ENCODE results near the gene LMTK3. TPM values are rescaled to one million over a fixed set of nuclear protein-coding genes. Genes with fewer than 3 reads are reported as not detected.

LMTK3 gene
- total and polyA plus RNA-seq, 2 experiments from 2014 or later, result 1.6 to 11.8 TPM

DNA sequence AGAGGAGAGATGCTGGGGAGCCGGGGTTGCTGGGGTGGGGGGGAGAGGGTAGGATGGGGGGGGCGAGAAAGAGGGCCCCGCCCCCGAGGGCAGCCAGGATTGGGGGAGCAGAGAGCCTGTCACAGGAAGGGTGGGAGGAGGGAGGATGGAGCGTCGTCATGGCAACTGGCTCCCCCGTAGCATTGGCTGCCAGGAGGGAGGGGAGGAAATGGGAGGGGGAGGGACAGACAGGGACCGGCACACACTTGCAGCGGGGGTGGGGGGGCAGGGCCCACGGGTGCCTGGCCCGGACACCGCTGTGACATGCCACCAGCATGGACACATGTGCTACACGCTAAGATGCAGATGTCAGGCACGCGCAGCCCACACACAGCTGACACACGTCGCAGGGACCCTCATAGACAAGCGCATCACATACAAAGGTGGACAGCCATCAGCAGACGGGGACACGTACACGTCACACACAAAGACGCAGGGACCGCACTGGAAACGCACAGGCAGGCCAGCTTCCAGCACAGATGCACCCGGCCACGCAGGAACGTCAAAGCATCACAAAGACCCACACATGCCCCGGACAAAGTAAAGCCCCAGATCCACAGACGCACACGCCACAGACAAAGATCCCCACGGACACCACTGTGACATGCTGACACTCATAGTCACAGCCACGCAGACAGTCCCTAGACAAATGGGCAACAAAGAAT, at the start of gene LMTK3 (continued):
- TF ChIP-seq ZNF331 (CRISPR knock-in tag; IDR thresholded peaks at IDR 0.05; ENCODE audit: low read depth), result no peak
- no peak for TF ChIP-seq CTCF (conservative IDR thresholded peaks at IDR 0.05; ENCODE audit: low read depth in 2 of 2)
- TF ChIP-seq NANOG (IDR thresholded peaks at IDR 0.05; ENCODE audit: borderline replicate concordance), result no peak

DNA sequence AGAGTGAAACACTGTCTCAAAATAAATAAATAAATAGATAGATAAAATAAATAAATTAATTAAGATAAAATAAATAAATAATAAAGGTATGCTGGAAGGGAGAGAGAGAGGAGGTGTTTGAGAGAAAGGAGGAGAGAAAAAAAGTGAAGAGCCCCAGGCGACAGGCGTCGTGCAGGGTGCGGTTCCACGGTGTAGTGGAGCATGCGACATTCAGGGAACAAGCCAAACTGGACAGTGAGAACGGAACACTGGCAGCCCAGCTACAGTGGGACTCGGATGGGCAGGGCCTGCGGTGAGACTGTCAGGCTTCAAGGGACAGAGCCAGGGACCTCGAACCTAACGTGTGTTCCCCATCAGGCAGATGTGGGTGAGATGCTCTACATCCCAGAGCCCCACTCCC, 49.8 kb upstream of the LMTK3 start:
- Histone ChIP-seq H3K9me2 (ENCODE audit: insufficient read depth) (no peaks in the 10 kb centered on the region), H3K27ac (ENCODE audit: low read depth) (no peak overlapping the region), H3K4me1 (ENCODE audit: insufficient read depth) (no peaks in the 10 kb centered on the region; the same call in 1 of the 2 replicates), H3K36me3 (ENCODE audit: insufficient read depth) (no peaks in the 10 kb centered on the region), H3K79me2 (replicated peaks; ENCODE audit: insufficient read depth) (no peaks in the 10 kb centered on the region), H4K20me1 (replicated peaks; ENCODE audit: insufficient read depth) (no peaks in the 10 kb centered on the region), H3F3A (replicated peaks; ENCODE audit: low read depth) (0 out of 2 replicates have a peak, but pooled peaks cover 7% of the 10 kb centered on the region), H2AFZ (no peak overlapping the region), H3K4me3 (no peak overlapping the region), H3K4me2 (no peak overlapping the region), H3K27me3 (ENCODE audit: insufficient read depth) (no peaks in the 10 kb centered on the region)
- ATAC-seq (no peak), DNase-seq (ENCODE audit: low spot score) (no peak)
- peaks cover under 1% of the 10 kb centered on the region; the same call in 2 of the 3 replicates for H3K4me1 Mint-ChIP-seq
- H3K27me3 Mint-ChIP-seq (ENCODE audit: insufficient read depth, low read depth, poor library complexity), result peaks cover 5% of the 10 kb centered on the region
- H3K4me3 Mint-ChIP-seq, result no peak overlapping the region
- H3K27ac Mint-ChIP-seq, result no peak overlapping the region
- H3K36me3 Mint-ChIP-seq (ENCODE audit: low read depth), result no peaks in the 10 kb centered on the region
- H3K9me3 Mint-ChIP-seq, result no peaks in the 10 kb centered on the region
- TF ChIP-seq ZNF114 (CRISPR knock-in tag; IDR thresholded peaks at IDR 0.05), result no peak
- TF ChIP-seq ZNF462 (CRISPR knock-in tag; IDR thresholded peaks at IDR 0.05), result no peak
- no peak for TF ChIP-seq CTCF (conservative IDR thresholded peaks at IDR 0.05; ENCODE audit: low read depth in 2 of 2)
- no peak for TF ChIP-seq REST (IDR thresholded peaks at IDR 0.05; ENCODE audit: unreplicated experiment)
- TF ChIP-seq, protein P1, sequence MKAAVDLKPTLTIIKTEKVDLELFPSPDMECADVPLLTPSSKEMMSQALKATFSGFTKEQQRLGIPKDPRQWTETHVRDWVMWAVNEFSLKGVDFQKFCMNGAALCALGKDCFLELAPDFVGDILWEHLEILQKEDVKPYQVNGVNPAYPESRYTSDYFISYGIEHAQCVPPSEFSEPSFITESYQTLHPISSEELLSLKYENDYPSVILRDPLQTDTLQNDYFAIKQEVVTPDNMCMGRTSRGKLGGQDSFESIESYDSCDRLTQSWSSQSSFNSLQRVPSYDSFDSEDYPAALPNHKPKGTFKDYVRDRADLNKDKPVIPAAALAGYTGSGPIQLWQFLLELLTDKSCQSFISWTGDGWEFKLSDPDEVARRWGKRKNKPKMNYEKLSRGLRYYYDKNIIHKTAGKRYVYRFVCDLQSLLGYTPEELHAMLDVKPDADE (IDR thresholded peaks at IDR 0.05), result no peak
- TF ChIP-seq STAT1 (IDR thresholded peaks at IDR 0.05; ENCODE audit: unreplicated experiment), result no peak
- no peak for TF ChIP-seq EZH2 (IDR thresholded peaks at IDR 0.05; ENCODE audit: low read depth, unreplicated experiment)

All from GM23338 (cell line).